Chondrocyte (in vitro differentiated cells): ENCODE results near the gene GJA3. TPM values are rescaled to one million over a fixed set of nuclear protein-coding genes. Genes with fewer than 3 reads are reported as not detected.
"Not testable (repeated sequence)": the region's sequence is repeated elsewhere in the genome, so short reads cannot be mapped to it uniquely, and the experiment has no call there.

Experiments used
- DNase-seq: peaks from one replicate; pipeline ENCODE4 v3.0.0; 2021; ENCODE audit warnings: mixed read lengths, low spot score
- H3K27ac Mint-ChIP-seq: one replicate; pipeline ENCODE4 v1.8.0; 2021; ENCODE audit warnings: mild to moderate bottlenecking, moderate library complexity, mixed read lengths; ENCODE audit not compliant: unreplicated experiment
- H3K27me3 Mint-ChIP-seq: 2 replicates; pipeline ENCODE4 v1.8.0; 2021; ENCODE audit warnings: low read depth, mixed read lengths
- H3K36me3 Mint-ChIP-seq: 2 replicates; pipeline ENCODE4 v1.8.0; 2021; ENCODE audit warnings: low read depth, mixed read lengths
- H3K4me1 Mint-ChIP-seq: 2 replicates; pipeline ENCODE4 v1.8.0; 2021; ENCODE audit warnings: low read depth, mild to moderate bottlenecking, mixed read lengths
- H3K4me3 Mint-ChIP-seq: one replicate; pipeline ENCODE4 v1.8.0; 2021; ENCODE audit warnings: mild to moderate bottlenecking, moderate library complexity, mixed read lengths; ENCODE audit not compliant: unreplicated experiment
- H3K9me3 Mint-ChIP-seq: 2 replicates; pipeline ENCODE4 v1.8.0; 2021; ENCODE audit warnings: low read depth, mixed read lengths
- CTCF ChIP-seq: fragments of 200-600 bp; sonication (generic); IDR thresholded peaks from 2 replicates; pipeline ENCODE4 v1.5.0; 2021; ENCODE audit warnings: antibody characterized with exemption, mild to moderate bottlenecking, moderate library complexity
- total RNA-seq: library from RNA; stranded (reverse); gene quantifications from 3 replicates; pipeline ENCODE4 v1.2.1, GENCODE V29; 2021

Gene GJA3
- total RNA-seq, 1 donor from 2014 or later, result 0.37 TPM

DNA sequence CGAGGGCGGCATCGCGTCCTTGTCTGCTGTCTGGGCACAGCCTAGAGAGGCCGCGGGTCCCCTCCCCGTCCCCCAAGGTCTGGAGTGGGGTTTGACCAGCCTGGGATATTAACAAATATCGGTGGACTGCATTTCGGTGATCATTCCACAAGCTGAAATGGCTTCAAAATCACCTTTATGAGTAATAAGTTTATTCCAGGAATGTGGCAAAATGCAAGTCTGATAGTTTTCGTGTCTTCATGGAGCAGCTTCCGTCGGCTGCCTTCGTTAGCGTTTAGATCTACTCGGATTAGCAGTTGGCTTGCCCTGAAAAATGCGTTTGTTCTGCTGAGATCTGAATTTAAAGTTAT is 1.1 kb upstream of the GJA3 start:
- H3K36me3 Mint-ChIP-seq, result no peaks in the 10 kb centered on the region
- peaks cover 36% of the 10 kb centered on the region for H3K27me3 Mint-ChIP-seq
- no peak overlapping the region for H3K4me3 Mint-ChIP-seq
- no peaks in the 10 kb centered on the region for H3K9me3 Mint-ChIP-seq
- H3K27ac Mint-ChIP-seq, result no peak overlapping the region
- no peak for DNase-seq
- peaks cover 10% of the 10 kb centered on the region for H3K4me1 Mint-ChIP-seq
- TF ChIP-seq CTCF, result no peak

GRCh38 chr13:20161275-20161950 is 561 bp upstream of the GJA3 start:
- H3K27me3 Mint-ChIP-seq, result peaks cover 33% of the 10 kb centered on the region
- H3K9me3 Mint-ChIP-seq, result no peaks in the 10 kb centered on the region
- TF ChIP-seq CTCF, result no peak
- peak overlapping the region; percentile 62 for H3K4me3 Mint-ChIP-seq
- DNase-seq, result no peak
- no peak overlapping the region for H3K27ac Mint-ChIP-seq
- peaks cover 10% of the 10 kb centered on the region for H3K4me1 Mint-ChIP-seq
- H3K36me3 Mint-ChIP-seq, result no peaks in the 10 kb centered on the region

GRCh38 chr13:20159646-20160305 is 1.1 kb downstream of the GJA3 start:
- no peaks in the 10 kb centered on the region for H3K9me3 Mint-ChIP-seq
- H3K4me3 Mint-ChIP-seq, result peak overlapping the region; percentile 80
- no peak for DNase-seq
- no peak overlapping the region for H3K27ac Mint-ChIP-seq
- H3K4me1 Mint-ChIP-seq, result peaks cover 10% of the 10 kb centered on the region
- no peak for TF ChIP-seq CTCF
- no peaks in the 10 kb centered on the region for H3K36me3 Mint-ChIP-seq
- peaks cover 28% of the 10 kb centered on the region for H3K27me3 Mint-ChIP-seq

DNA sequence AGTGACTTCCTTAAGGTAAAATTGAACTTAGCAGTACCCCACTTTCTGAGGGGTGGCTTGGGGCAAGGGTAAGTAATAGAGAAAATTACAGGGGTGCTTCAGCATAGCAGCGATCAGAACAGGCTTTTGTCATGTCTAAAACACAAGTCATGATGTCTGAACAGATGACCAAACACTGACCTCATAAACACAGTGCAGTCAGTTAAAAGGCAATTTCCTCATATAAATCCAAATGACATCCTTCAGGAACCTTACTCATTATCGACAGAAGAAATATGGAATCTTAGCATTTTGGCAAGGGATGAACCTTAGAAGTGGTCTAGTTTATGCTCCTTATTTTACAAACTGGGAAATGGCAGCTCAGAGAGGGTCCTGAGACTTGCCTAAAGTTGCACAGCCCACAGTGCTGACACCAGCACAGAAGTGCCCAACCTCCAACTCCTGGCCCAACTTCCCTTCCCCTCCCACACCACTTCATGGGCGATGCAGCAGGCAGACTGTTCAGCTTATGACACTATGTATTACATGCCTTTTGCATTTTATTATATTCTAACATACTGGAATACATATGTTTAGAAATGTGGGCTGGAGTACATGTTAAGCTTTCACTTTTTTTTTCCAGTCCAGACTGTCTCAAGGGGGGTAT is 3.6 kb downstream of the GJA3 start:
- no peak for DNase-seq
- peaks cover 5% of the 10 kb centered on the region for H3K9me3 Mint-ChIP-seq
- no peak for TF ChIP-seq CTCF
- H3K27ac Mint-ChIP-seq, result no peak overlapping the region
- H3K27me3 Mint-ChIP-seq, result peaks cover 42% of the 10 kb centered on the region
- peaks cover 10% of the 10 kb centered on the region for H3K4me1 Mint-ChIP-seq
- peaks cover 3% of the 10 kb centered on the region for H3K36me3 Mint-ChIP-seq
- H3K4me3 Mint-ChIP-seq, result no peak overlapping the region

DNA sequence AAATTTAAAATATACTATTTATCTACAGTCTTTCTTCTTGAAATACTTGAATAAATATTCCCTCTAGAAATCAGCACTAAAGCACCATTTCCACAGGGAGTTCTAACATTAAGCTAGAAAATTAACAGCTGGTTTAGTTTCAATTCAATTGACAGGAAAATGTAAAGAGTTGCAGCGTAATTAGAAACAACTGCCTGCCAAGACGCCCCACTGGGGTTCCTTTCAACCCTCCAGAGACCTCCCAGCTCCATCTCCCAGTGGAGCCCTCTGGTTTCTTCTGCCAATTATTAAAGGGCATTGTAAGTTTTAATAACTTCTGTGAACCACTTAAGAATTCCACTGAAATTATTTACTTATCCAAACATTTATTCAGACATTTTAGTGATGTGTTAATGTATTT is 4.2 kb downstream of the GJA3 start:
- peaks cover 3% of the 10 kb centered on the region for H3K36me3 Mint-ChIP-seq
- H3K4me3 Mint-ChIP-seq, result no peak overlapping the region
- peaks cover 44% of the 10 kb centered on the region for H3K27me3 Mint-ChIP-seq
- no peak for DNase-seq
- peaks cover 5% of the 10 kb centered on the region for H3K9me3 Mint-ChIP-seq
- TF ChIP-seq CTCF, result no peak
- H3K4me1 Mint-ChIP-seq, result peaks cover 10% of the 10 kb centered on the region
- H3K27ac Mint-ChIP-seq, result no peak overlapping the region

DNA sequence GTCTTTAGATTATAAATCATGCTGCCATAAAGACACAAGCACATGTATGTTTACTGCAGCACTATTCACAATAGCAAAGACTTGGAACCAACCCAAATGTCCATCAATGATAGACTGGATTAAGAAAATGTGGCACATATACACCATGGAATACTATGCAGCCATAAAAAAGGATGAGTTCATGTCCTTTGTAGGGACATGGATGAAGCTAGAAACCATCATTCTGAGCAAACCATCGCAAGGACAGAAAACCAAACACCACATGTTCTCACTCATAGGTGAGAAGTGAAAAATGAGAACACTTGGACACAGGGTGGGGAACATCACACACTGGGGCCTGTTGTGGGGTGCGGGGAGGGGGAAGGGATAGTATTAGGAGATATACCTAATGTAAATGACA is 7.6 kb downstream of the GJA3 start:
- H3K36me3 Mint-ChIP-seq, H3K27ac Mint-ChIP-seq, DNase-seq, H3K4me3 Mint-ChIP-seq, H3K9me3 Mint-ChIP-seq, H3K4me1 Mint-ChIP-seq: not testable (repeated sequence)
- peaks cover 66% of the 10 kb centered on the region for H3K27me3 Mint-ChIP-seq
